GM21619 (cell line): ENCODE results near the gene TAT.
"Not testable (repeated sequence)": the region's sequence is repeated elsewhere in the genome, so short reads cannot be mapped to it uniquely, and the experiment has no call there.

Source experiments
- ATAC-seq: cut with Tn5 transposase; IDR thresholded peaks from one replicate; pipeline ENCODE4 v1.9.1; 2021; ENCODE audit not compliant: unreplicated experiment

The TAT gene

DNA sequence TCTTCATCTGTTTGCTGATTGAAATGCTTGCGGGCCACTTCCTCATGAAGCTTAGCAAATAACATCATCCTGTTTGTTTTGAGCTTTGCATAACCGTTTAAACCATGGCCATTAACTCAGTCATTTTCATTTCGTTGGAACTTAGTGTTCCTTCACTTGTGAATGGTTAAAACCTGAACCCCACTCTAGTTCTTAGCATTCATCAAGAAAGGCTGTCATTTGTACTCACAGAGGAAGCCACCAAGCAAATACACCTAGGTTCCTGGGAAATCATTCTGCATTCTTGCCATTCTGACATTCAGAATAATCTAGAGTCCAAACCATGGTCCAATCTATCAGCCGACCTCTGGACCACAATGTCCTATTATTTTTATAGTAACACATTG, 8.4 kb upstream of the TAT start:
- ATAC-seq = no peak

DNA sequence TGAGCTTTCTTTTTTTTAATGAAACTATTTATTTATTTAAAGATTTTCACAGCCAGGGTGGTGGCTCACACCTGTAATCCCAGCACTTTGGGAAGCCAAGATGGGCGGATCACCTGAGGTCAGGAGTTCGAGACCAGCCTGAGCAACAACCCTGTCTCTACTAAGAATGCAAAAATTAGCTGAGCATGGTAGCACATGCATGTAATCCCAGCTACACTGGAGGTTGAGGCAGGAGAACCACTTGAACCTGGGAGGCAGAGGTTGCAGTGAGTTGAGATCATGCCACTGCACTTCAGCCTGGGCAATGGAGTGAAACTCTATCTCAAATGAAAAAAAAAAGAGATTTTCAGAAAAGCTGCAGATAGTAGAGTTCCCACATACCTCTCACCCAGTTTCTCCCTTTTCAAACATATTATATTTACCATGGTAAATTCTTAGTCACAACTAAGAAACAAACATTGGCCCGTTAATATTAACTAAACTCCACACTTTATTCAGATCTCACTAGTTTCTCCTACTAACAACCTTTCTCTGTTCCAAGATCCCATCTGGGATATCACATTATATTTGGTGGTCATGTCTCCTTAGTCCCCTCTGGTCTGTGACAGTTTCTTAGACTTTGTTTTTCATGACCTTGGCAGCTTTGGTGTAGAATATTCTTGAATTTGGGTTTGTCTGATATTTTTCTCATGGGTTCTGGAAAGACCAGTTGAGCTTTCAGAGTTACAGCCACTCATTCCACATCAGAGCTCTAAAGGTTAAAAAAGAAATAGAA, 7.8 kb upstream of the TAT start:
- ATAC-seq = no peak

GRCh38 chr16:71582553-71582848, 5.6 kb upstream of the TAT start:
- not testable (repeated sequence) for ATAC-seq

DNA sequence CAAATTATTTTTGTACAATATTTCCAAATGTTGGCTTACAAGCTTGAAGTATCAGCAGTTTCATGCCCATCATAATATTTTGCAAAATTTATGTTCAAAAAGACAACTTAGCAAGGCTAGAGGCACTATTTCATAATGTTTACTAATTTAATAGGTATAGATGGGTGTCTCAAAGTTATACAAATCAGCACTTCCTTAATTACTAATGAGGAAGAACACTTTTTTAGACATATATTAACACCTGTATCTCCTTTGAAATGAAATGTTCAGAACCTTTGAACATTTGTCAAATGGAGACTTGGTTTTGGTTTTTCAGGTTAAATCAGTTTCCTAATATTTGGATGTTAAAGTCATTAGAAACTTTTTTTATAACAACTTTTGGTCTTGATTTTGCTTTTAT, 2.2 kb downstream of the TAT start:
- no peak for ATAC-seq

DNA sequence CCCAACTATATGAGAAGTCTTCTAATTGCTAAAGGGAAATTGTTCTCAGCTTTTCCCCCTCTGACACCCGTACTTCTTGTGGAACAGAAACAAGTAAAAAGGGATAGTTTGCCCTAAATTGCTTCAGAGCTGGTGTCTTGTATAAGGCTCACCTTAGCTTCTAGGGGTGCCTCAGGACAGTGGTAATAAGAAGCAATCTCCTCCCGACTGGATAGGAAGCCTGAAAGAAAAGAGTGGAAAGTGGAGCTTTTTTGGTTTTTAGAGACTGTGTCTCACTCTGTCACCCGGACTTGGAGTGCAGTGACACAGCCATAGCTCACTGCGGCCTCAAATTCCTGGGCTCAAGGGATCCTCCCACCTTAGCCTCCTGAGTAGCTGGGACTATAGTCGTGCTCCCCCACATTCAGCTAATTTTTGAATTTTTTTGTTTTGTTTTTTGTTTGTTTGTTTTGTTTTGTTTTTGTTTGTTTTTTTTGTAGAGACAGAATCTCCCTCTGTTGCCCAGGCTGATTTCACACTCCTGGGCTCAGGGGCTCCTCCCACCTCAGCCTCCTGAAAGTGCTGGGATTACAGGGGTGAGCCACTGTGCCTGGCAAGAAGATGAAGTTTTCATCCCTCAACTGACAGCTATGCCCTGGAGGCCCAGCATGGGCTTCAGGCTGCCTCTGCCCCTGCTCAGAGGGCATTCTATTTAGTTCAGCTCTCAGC, 3.4 kb downstream of the TAT start:
- ATAC-seq = no peak

DNA sequence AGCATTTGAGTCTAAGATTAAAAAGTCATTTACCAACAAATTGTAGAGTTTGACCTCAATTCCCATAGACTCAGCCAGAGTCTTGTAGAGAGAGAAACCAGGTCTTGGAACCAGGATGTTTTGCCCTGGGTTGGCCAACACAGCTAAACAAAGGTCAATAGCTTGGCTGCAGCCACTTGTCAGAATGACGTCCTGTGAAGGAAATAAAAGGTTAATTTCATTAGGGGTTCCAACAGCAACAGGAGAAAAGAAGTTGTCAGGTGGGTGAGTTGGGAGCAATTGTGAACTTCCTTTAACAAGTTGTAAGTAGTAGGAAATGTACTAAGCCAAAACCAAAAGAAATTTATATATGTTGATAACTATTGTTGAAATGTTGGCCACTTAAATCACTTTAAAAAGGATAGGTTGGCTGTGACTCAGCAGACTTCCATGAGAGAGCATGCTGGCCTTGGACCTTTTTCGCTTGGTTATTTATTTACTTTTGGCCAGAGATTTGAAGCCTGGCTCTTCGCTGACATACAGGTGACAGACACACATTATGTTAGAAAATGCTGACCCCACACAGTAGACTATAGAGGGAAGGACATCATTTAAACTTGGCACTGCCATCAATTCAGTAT, 4.3 kb downstream of the TAT start:
- no peak for ATAC-seq

DNA sequence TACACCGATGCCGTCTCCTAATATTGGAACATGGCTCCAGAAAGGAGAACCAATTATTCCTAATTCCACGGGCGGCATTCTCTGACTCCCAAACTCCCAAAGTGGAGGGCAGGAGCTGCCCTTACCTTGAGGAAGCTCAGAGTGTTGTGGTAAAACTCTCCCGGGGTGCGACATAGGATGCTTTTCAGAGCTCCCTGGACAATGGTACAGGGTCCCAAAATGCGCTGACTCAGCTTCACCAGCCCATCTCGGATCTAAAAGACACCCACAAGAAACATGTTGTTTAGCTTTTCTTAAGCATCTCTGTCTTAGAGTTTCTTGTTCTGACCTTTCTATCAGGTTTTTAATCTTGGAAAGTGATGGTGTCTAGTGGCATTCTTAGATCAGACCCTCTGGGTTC, 6.7 kb downstream of the TAT start:
- no peak for ATAC-seq

DNA sequence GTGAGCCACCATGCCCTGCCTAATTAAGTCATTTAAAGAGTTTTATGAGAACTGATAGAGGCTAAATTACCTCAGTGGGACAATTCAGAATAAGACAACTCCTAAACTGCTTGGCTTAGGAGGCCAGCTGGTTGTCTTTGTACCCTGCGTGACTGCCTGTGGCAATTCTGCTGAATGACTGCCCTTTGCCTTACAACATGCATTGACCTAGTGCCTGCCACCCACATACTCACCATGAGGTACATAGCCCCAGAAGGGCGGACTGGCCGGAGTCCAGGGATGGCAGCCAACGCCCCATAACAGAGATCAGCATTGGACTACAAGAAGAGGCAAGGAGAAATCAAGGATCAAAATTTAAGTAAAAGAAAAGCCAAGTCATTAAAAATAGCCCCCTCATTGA, 7.3 kb downstream of the TAT start:
- no peak for ATAC-seq

DNA sequence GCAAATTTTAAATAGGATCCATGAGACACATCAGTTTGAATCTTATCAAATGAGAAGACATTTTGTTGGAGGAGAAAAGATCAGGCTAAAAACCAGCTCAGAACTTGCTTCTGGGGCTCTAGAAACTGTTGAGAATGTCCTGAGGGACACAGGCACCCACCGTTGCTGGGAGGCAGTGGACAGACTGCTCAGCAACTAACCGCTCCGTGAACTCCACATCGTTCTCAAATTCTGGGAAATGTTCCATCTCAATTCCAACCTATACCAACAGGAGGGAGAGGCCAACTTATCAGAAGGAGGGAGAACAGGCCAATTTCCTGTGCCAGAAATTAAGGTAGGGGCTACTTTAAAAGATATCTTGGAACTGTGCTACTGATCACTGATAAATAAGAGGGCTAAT, 8.3 kb downstream of the TAT start:
- no peak for ATAC-seq

DNA sequence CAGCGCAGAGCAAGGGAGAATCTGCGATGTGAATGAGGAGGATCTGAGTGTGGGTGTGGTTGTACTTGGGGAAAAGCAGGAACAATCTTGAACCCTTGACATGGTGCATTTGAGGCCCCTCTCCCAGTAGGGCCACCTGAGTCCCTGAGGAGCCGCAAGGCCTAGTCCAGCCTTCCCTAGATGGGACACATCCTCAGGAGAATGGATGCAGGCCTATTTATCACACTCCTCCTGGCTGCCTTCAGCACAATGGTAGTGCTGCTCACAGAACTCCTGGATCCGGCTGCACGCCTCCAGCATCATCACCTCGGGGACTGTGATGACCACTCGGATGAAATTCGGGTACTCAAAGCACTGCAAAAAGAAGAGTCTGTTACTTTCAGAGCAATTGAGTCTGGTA, 9.0 kb downstream of the TAT start:
- no peak for ATAC-seq

- ATAC-seq = no peak
Measured at GRCh38 chr16:71565812-71566700, 10.8 kb downstream of the TAT start.

- peak; percentile 76 for ATAC-seq
Measured at GRCh38 chr16:71564335-71564967, 12.4 kb downstream of the TAT start.

GRCh38 chr16:71562552-71562951, 14.3 kb downstream of the TAT start:
- no peak for ATAC-seq

DNA sequence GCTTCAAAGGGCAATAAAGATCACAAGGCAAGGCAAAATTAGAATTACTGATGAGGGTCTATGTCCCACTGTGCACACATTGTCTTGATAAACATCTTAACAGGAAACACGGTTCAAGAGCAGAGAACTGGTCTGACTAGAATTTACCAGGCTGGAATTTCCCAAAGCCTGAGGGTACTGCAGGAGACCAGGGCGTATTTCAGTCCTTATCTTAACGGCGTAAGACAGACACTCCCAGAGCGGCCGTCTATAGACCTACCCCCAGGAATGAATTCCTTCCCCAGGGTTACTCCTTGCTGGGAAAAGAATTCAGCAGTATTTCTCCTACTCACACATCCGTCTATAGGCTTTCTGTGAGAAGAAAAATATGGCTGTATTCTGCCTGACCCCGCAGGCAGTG, 15.0 kb downstream of the TAT start:
- not testable (repeated sequence) for ATAC-seq

DNA sequence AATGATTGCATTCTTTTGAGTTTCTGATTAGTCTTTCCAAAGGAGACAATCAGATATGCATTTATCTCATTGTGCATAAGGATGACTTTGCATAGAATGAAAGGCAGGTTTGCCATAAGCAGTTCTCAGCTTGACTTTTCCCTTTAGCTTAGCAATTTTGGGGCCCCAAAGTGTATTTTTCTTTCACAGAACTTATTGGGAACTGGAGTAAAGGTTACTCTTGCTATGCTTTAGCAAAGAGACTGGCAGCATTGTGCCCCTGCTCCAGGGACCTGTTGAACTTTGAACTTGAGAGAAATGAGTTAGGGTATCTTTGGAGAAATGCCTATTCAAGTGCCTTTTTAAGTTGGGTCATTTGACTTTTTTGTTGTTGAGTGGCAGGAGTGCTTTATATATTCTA, 17.0 kb downstream of the TAT start:
- no peak for ATAC-seq

DNA sequence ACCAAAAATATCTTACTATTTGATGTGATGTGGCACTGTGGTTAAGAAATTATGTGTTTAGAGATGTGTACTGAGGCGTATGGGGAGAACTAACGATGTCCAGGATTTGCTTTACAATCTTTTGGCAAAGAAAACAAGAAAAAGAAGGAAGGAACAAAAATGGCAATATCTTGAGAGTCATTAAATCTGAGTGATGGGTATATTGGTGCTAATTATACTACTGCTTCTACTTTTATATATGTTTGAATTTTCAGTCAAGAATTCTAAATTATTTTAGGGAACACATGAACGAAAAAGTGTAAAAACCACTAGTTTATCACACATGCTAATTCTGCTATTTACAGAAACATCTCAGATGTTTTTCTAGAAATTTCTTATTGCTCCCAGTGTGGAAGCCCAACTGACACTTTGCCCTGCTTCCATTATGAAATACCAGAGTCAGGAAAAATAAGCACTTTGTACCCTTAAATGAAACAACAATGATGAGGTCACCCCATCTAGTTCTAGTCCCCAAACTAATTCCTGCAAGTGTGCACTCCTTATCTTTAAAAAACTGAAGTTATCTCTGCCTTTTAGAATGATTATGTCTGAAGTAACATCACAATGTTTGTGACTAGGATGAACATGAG, 18.8 kb downstream of the TAT start:
- ATAC-seq = no peak

DNA sequence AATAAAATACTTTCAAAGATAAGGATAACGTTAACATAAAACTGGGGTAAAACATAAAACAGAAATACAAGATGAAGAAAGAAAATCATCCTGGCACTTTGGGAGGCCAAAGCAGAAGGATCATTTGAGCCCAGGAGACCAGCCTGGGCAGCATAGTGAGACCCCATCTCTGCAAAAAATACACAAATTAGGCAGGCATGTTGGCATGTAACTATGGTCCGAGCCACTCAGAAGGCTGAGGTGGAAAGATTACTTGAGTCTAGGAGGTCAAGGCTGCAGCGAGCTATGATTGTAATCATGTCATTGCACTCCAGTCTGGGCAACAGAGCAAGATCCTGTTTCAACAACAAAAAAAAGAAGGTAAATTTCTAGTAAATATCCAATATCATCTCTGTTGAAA, 19.6 kb downstream of the TAT start:
- ATAC-seq = no peak

DNA sequence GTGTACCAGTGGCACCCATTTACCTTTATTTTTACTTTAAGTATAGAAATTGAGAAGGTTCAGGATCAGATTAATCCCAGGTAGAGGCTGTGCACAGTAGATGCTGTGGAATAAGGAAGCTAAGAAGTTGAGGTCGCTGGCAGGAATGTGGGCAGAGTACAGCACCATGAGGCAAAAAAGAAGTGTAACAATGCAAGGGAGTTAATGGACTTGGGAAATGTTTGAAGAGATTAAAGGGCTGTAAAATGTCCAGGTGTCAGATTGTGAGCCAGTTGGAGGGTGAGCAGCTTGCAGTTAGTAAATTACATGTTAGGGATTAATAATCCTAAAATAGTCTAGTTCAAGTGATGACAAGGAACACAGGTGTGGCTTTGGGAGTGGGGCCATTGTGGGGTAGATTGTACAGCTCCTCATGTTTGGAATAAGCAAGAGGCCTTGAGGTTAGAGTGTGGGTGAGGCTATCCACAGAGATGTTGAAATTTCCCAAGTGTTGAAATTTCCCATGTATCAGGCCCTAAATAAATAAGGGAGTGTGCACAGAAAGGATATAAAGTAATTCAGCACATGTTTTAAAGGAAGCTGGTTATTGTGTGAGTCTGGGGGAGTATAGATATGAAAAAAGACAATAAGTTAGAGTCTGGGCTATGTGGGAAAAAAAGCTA, 21.5 kb downstream of the TAT start:
- ATAC-seq = no peak

- ATAC-seq = no peak
Measured at GRCh38 chr16:71552698-71553503, 24.0 kb downstream of the TAT start.
